K562 (cell line): ENCODE data around the gene HIPK2. TPM values are rescaled to one million over a fixed set of nuclear protein-coding genes. Genes with fewer than 3 reads are reported as not detected.

Experiments
- ATAC-seq: fragments of 200-7000 bp; cut with Tn5 transposase; 3 replicates; pipeline ENCODE4 v1.9.1; 2020; ENCODE audit warnings: moderate library complexity
- BruUV-seq: library from RNA; stranded (reverse); fragments of 400-500 nt; replicated peaks from 2 replicates; lab custom pipeline; 2021; lab: Mats Ljungman, UMichigan
- CTCF ChIA-PET: fragments of 300-600 bp; formaldehyde crosslinking; extraction: SDS; loops from one replicate; lab custom pipeline; 2021; ENCODE audit warnings: low intra/inter-chr PET ratio; lab: Yijun Ruan, JAX
- POLR2A ChIA-PET: fragments of 300-600, 350-650 bp; sonication (Branson Sonifier 250); formaldehyde crosslinking; extraction: SDS; loops from one replicate; lab custom pipeline; 2021; ENCODE audit warnings: antibody characterized with exemption, inconsistent platforms; lab: Yijun Ruan, JAX
- DNase-seq, 4 experiments: peaks; one replicate each; pipeline versions ENCODE4 v3.0.0 to v3.0.0-alpha.2; 2011 to 2018; ENCODE audit warnings: low spot score in 3 of 4, mixed read lengths in 3 of 4; ENCODE audit errors: extremely low read depth in 1 of 4
- FAIRE-seq: peaks from 2 replicates; lab custom pipeline; 2011; peaks lifted over from hg19 to GRCh38; lab: Jason Lieb, UNC
- H2AFZ ChIP-seq: 2 replicates; pipeline ENCODE4 v1.6.0; 2011; ENCODE audit warnings: low read depth, low read length, control low read depth, inconsistent platforms
- H3K27ac ChIP-seq: fragments of 200-600 bp; 3 replicates; pipeline ENCODE4 v1.8.0; 2011; ENCODE audit warnings: low read depth, mild to moderate bottlenecking, control low read depth, inconsistent platforms, low read length, moderate library complexity, mixed read lengths; ENCODE audit errors: extremely low read depth
- H3K27me3 ChIP-seq, 2 experiments: fragments of 300-600 bp in 1 of 2; 2 replicates in 1 of 2; 3 replicates in 1 of 2; pipeline versions ENCODE4 v1.6.0 to v1.8.0; 2011; ENCODE audit warnings: inconsistent platforms in 2 of 2, low read length in 2 of 2, mild to moderate bottlenecking in 1 of 2, mixed read lengths in 1 of 2, moderate library complexity in 1 of 2; ENCODE audit not compliant: control insufficient read depth in 2 of 2, insufficient read depth in 2 of 2
- H3K36me3 ChIP-seq: fragments of 300-600 bp; 3 replicates; pipeline ENCODE4 v1.8.0; 2011; ENCODE audit warnings: mild to moderate bottlenecking, low read length, inconsistent platforms; ENCODE audit not compliant: control insufficient read depth, insufficient read depth
- H3K4me1 ChIP-seq, 2 experiments: fragments of 200-600 bp in 1 of 2; replicated peaks in 1 of 2; 2 replicates in 1 of 2; 3 replicates in 1 of 2; pipeline versions ENCODE4 v1.5.1 to v1.8.0; 2011; ENCODE audit warnings: inconsistent platforms in 2 of 2, low read length in 2 of 2, mild to moderate bottlenecking in 1 of 2, mixed read lengths in 1 of 2, moderate library complexity in 1 of 2; ENCODE audit not compliant: control insufficient read depth in 2 of 2, insufficient read depth in 2 of 2
- H3K4me2 ChIP-seq: 2 replicates; pipeline ENCODE4 v1.6.1; 2011; ENCODE audit warnings: low read length, control low read depth, inconsistent platforms, mixed read lengths; ENCODE audit not compliant: insufficient read depth
- H3K4me3 ChIP-seq: fragments of 200-600 bp; sonication (generic), shearing (Covaris generic); 2 replicates; pipeline ENCODE4 v1.5.1; 2016; ENCODE audit warnings: control low read depth, inconsistent platforms
- H3K79me2 ChIP-seq: fragments of 200-600 bp; 3 replicates; pipeline ENCODE4 v1.8.0; 2011; ENCODE audit warnings: low read length, inconsistent platforms; ENCODE audit not compliant: control insufficient read depth, insufficient read depth
- H3K9ac ChIP-seq, 2 experiments: 2 replicates each; pipeline versions ENCODE4 v1.6.0 to v1.6.1; 2011; ENCODE audit warnings: low read depth in 2 of 2, low read length in 2 of 2, control low read depth in 1 of 2, inconsistent platforms in 1 of 2, mild to moderate bottlenecking in 1 of 2, mixed read lengths in 1 of 2; ENCODE audit not compliant: insufficient read depth in 1 of 2
- H3K9me1 ChIP-seq: one replicate; pipeline ENCODE4 v1.6.0; 2011; ENCODE audit warnings: inconsistent platforms, mild to moderate bottlenecking, low read length, moderate library complexity; ENCODE audit not compliant: control insufficient read depth, insufficient read depth
- H3K9me3 ChIP-seq: replicated peaks from 2 replicates; pipeline ENCODE4 v1.5.1; 2011; ENCODE audit warnings: low read depth, low read length, inconsistent platforms; ENCODE audit not compliant: control insufficient read depth, insufficient read depth
- H4K20me1 ChIP-seq: replicated peaks from 2 replicates; pipeline ENCODE4 v1.6.1; 2011; ENCODE audit warnings: low read length, inconsistent platforms, mixed read lengths; ENCODE audit not compliant: control insufficient read depth, insufficient read depth
- BRCA1 ChIP-seq, 2 experiments: fragments of 450-650 bp in 1 of 2; sonication (generic) in 1 of 2; formaldehyde crosslinking in 1 of 2; IDR thresholded peaks; 2 replicates each; pipeline versions ENCODE4 v1.5.0 to v1.6.1; 2017 to 2020; ENCODE audit warnings: mild to moderate bottlenecking in 1 of 2, missing genetic modification reagents in 1 of 2
- PHF21A ChIP-seq: fragments of 450-650 bp; IDR thresholded peaks from 2 replicates; pipeline ENCODE4 v1.6.1; 2017; ENCODE audit warnings: low read depth, borderline replicate concordance
- SIN3A ChIP-seq, 2 experiments: fragments of 150-350 bp in 1 of 2; IDR thresholded peaks; 2 replicates each; pipeline ENCODE4 v1.6.1; 2011 to 2016; ENCODE audit warnings: borderline replicate concordance in 2 of 2, low read depth in 2 of 2, low read length in 2 of 2, mild to moderate bottlenecking in 2 of 2, moderate library complexity in 2 of 2; ENCODE audit not compliant: control insufficient read depth in 1 of 2
- ZFX ChIP-seq: sonication (generic); formaldehyde crosslinking; IDR thresholded peaks from 2 replicates; pipeline ENCODE4 v1.8.0; 2022; ENCODE audit warnings: mild to moderate bottlenecking, missing genetic modification reagents, moderate library complexity
- ZNF282 ChIP-seq: sonication (generic); formaldehyde crosslinking; IDR thresholded peaks from 2 replicates; pipeline ENCODE4 v1.8.1; 2023; ENCODE audit warnings: missing genetic modification reagents
- WGBS: fragments of 100-300 bp; shearing (Covaris generic); methylation state at CpG from one replicate; pipeline ENCODE4 v1.1.6; 2016; ENCODE audit warnings: low coverage, mixed read lengths; ENCODE audit not compliant: insufficient coverage; ENCODE audit errors: missing lambda C conversion rate; 5-methylcytosine and 5-hydroxymethylcytosine counted together
- in situ Hi-C: fragments of 300-500 bp; cut with MboI; formaldehyde crosslinking; loops from 4 replicates; pipeline ENCODE4 v1.15.0; 2018; ENCODE audit warnings: inconsistent platforms, mixed read lengths
- intact Hi-C: fragments of 100-400 bp; cut with micrococcal nuclease; formaldehyde crosslinking; loops from 2 replicates; pipeline ENCODE4 v1.14.2; 2022
- polyA plus RNA-seq, 8 experiments: library from polyadenylated mRNA; depleted of rRNA in 4 of 8; stranded (reverse) in 5 of 8; unstranded in 3 of 8; fragments of >200 nt; fragmentation: Nextera tagmentation in 2 of 8; fragmentation: Illumina TruSeq in 1 of 8; extraction: Ambion mirVana in 2 of 8; extraction: Trizol in 1 of 8; gene quantifications; 2 replicates each; pipeline versions ENCODE4 v1.2.1 to v1.2.3, GENCODE V29; 2011 to 2014; ENCODE audit warnings: inconsistent platforms in 1 of 8, missing spikeins in 1 of 8
- total RNA-seq, 7 experiments: library from RNA; depleted of rRNA in 6 of 7; stranded (reverse); fragments of >200 nt in 6 of 7; fragmentation: Illumina TruSeq in 2 of 7; extraction: Trizol in 2 of 7; gene quantifications; 2 replicates each; pipeline versions ENCODE4 v1.2.1 to v1.2.3, GENCODE V29; 2011 to 2021; ENCODE audit warnings: low replicate concordance in 1 of 7
- TF ChIP-seq, protein P1 (sequence below), 2 experiments: IDR thresholded peaks; 2 replicates each; pipeline ENCODE4 v1.6.1; 2011; ENCODE audit warnings: borderline replicate concordance in 1 of 2, control low read depth in 1 of 2, low read depth in 1 of 2, low read length in 1 of 2, mild to moderate bottlenecking in 1 of 2, mixed read lengths in 1 of 2, moderate library complexity in 1 of 2; ENCODE audit not compliant: insufficient read depth in 1 of 2, insufficient read length in 1 of 2, poor library complexity in 1 of 2, severe bottlenecking in 1 of 2; ENCODE audit errors: extremely low read depth in 1 of 2

The HIPK2 gene
- total and polyA plus RNA-seq, 9 of the 15 experiments (the other 6 are each of a cell fraction or from before 2014, with no cell fraction given), result 0.69 to 19.8 (median 5.1) TPM

- Histone ChIP-seq H3K9me3 (no peaks in the 10 kb centered on the region), H2AFZ (no peak overlapping the region), H3K79me2 (no peaks in the 10 kb centered on the region), H3K36me3 (no peaks in the 10 kb centered on the region), H3K9me1 (no peaks in the 10 kb centered on the region), H4K20me1 (peaks cover 14% of the 10 kb centered on the region), H3K27ac (no peak overlapping the region), H3K27me3 (peaks cover 0 to 16% of the 10 kb centered on the region in 2 experiments; a peak in 1 of 5 replicates), H3K4me1 (no peaks in the 10 kb centered on the region), H3K4me2 (no peak overlapping the region), H3K4me3 (no peak overlapping the region), H3K9ac (no peak overlapping the region)
- TF ChIP-seq BRCA1 (IDR thresholded peaks at IDR 0.05) (no peak), BRCA1 (CRISPR knock-in tag; IDR thresholded peaks at IDR 0.05) (no peak), PHF21A (no peak), ZNF282 (CRISPR knock-in tag) (no peak), SIN3A (IDR thresholded peaks at IDR 0.05; ENCODE audit: borderline replicate concordance in 2 of 2, control insufficient read depth in 1 of 2, low read depth in 2 of 2, low read length in 2 of 2) (no peak), ZFX (CRISPR knock-in tag) (no peak)
- TF ChIP-seq, protein P1, sequence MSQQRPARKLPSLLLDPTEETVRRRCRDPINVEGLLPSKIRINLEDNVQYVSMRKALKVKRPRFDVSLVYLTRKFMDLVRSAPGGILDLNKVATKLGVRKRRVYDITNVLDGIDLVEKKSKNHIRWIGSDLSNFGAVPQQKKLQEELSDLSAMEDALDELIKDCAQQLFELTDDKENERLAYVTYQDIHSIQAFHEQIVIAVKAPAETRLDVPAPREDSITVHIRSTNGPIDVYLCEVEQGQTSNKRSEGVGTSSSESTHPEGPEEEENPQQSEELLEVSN (IDR thresholded peaks at IDR 0.05; ENCODE audit: borderline replicate concordance in 1 of 2, extremely low read depth in 1 of 2, insufficient read depth in 1 of 2, insufficient read length in 1 of 2, low read depth in 1 of 2, low read length in 1 of 2, poor library complexity in 1 of 2, severe bottlenecking in 1 of 2), result no peak
- ATAC-seq (no peak), FAIRE-seq (no peak), DNase-seq (no peak)
- in situ Hi-C loops (no loop called here), intact Hi-C loops (no loop called here)
- WGBS, result 52% methylated on average over 10 of the region's 10 CpGs
- no TSS peak for BruUV-seq
- ChIA-PET POLR2A (interaction anchor here (0.6 to 2.5 kb wide), 13 partner anchors 9 to 960 kb away, joined by 3 to 11 read pairs (median 4); no protein-coding TSS in a partner anchor), CTCF (no interaction called here)
Measured at GRCh38 chr7:139737221-139738100, 40.3 kb downstream of the HIPK2 start.
